HG03066 (cell line): ENCODE measurements around the gene OR5AK2.
"Not testable (repeated sequence)": the region's sequence is repeated elsewhere in the genome, so short reads cannot be mapped to it uniquely, and the experiment has no call there.

ENCODE experiments used
- ATAC-seq: cut with Tn5 transposase; IDR thresholded peaks from one replicate; pipeline ENCODE4 v1.9.1; 2021; ENCODE audit warnings: low read depth; ENCODE audit not compliant: unreplicated experiment

Gene OR5AK2, protein sequence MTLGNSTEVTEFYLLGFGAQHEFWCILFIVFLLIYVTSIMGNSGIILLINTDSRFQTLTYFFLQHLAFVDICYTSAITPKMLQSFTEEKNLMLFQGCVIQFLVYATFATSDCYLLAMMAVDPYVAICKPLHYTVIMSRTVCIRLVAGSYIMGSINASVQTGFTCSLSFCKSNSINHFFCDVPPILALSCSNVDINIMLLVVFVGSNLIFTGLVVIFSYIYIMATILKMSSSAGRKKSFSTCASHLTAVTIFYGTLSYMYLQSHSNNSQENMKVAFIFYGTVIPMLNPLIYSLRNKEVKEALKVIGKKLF

DNA sequence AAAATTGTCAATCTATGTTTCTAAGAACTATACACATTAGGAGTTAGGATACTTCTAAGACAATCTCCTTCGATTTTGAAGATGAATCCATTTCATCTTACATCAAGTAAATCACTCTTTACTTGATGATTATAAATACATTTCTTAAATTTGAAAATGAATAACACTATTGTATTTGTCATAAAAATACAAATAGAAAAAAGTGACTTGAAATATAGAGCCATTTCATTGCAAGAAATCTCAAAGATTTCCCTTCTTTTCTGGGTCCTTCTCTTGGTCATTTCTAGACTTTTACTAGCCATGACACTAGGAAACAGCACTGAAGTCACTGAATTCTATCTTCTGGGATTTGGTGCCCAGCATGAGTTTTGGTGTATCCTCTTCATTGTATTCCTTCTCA lies at the start of gene OR5AK2:
Gene OR5AK2, plus strand, starts transcription at position 301 of the 400 bp plus-strand sequence. Its CDS starts 0 bp downstream, at position 301.
- no peak for ATAC-seq

DNA sequence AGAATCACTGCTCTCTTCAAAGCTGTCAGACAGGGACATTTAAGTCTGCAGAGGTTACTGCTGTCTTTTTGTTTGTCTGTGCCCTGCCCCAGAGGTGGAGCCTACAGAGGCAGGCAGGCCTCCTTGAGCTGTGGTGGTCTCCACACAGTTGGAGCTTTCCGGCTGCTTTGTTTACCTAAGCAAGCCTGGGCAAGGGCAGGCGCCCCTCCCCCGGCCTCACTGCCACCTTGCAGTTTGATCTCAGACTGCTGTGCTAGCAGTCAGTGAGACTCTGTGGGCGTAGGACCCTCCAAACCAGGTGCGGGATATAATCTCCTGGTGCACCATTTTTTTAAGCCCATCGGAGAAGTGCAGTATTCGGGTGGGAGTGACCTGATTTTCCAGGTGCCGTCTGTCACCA lies 43.2 kb upstream of the OR5AK2 start:
- not testable (repeated sequence) for ATAC-seq

DNA sequence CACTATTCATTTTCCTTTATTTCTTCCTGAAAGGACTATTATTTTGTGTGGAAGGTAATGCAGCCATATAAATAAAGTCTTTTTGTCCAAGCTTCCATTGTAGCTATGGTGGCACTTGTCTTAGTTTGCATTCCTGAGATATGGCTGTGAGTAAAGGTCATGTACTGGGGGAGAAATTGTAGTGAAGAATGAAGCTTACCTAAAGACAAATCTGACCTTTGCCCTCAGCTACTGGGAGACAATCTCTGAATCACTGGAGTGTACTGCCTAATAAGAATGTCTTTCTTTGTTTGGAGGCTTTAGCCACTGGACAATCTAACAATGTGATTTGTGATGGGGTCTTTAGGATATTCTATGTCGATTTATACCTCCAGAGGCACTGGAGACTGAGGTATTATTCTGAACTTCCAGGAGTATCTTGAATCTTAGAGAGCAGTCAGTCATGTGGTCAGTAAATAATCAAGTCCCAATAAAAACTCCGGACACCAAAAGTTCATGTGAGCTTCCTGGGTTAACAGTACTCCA lies 39.7 kb upstream of the OR5AK2 start:
- ATAC-seq, result no peak

DNA sequence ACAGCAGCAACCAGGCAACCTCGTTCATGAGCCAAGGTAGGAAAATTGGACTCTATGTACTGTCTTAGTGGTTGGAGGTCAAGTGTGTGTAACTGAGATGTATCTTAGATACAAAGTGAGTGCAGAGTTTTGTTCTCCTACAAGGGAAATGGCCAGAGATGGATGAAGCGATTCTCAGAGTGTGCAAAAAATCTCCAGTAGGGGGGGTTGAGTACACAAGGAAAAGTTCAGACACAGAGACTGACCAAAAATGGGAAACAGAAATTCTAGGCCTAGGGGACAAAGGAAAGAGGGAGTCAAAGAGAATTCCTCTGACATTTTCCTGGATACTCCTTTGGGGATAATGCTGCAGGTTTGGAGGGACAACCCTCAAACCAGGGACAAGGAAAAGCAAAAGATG lies 38.2 kb upstream of the OR5AK2 start:
- ATAC-seq, result no peak

DNA sequence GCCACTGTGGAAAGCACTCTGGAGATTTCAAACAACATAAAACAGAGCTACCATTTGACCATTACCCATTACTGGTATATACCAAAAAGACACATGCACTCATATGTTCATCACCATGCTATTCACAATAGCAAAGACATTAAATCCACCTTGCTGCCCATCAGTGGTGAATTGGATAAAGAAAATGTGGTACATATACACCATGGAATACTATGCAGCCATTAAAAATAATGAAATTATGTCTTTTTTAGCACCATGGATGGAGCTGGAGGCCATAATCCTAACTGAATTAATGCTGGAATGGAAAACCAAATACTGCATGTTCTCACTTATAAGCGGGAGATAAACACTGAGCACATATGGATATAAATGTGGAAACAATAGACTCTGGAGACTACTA lies 34.8 kb upstream of the OR5AK2 start:
- ATAC-seq, result not testable (repeated sequence)

DNA sequence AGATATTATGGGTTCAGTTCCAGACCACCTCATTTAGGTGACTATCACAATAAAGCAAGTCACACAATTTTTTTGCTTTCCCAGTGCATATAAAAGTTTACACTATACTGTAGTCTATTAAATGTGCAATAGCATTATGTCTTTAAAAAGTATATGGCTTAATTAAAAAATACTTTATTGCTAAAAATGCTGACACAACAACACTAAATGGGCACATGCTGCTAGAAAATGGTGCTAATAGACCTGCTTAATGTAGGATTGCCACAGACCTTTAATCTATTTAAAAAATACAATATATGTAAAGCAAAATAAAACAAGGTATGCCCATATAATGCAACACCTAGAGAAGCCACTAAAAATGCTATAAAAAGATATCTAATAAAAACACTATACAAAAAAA lies 27.1 kb upstream of the OR5AK2 start:
- no peak for ATAC-seq

DNA sequence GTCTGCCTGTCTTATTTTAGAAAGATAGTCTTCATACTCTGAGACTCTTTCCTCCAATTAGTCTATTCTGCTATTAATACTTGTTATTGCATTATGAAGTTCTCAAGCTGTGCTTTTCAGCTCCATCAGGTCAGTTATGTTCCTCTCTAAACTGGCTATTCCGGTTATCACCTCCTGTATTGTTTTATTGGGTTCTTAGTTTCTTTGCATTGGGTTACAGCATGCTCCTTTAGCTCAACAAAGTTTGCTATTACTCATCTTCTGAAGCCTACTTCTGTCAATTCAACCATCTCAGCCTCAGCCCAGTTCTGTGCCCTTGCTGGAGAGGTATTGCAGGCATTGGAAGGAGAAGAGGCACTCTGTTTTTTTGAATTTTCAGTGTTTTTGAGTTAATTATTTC lies 21.0 kb upstream of the OR5AK2 start:
- no peak for ATAC-seq

DNA sequence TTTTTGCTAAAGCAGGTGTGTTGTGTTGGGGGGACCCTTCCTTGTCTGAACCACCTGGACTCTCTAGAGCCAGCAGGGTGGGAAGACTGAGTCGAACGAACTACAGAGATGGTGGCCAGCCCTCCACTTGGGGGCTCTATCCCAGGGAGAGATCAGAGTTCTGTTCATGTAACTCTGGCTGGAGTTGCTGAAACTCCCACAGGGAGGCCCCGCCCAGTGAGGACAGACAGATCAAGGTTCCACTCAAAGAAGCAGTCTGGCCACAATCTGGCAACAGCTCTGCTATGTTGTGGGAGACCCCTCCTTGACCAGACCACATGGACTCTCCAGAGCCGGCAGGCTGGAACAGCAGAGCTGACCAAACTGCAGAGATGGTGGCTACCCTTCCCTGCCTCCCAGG lies 20.2 kb upstream of the OR5AK2 start:
- ATAC-seq, result no peak

DNA sequence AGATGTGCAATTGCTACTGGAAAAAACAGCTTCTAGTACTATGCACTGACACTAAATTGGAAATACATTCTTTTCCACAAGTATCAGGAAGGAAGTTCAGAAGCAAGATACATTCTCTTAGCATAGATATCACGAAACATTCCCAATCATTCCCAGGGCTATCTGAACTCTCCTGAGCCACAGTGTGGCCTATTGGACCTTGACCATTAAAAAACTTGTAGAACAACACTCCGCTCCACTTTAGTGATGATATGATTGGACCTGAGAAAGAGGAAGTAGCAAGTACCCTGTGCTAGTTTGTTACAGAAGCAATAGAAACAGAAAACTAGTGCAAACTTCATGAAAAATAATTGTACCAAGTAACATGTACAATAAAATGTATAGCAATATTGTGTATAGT lies 11.4 kb upstream of the OR5AK2 start:
- ATAC-seq, result no peak

DNA sequence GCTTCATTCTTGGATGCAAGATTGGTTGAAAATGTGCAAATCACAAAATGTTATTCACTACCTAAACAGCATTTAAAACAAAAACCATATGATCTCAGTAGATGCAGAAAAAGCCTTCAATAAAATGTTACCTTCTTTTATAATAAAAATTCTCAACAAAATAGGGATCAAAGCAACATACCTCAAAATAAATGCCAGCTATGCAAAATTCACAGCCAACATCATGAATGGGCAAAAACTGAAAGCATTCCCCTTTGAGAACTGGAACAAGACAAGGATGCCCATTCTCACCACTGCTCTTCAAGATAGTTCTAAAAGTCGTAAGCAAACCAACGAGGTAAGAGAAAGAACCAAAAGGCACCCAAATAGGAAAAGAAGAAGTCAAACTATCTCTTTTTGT lies 2.0 kb downstream of the OR5AK2 start:
- no peak for ATAC-seq

DNA sequence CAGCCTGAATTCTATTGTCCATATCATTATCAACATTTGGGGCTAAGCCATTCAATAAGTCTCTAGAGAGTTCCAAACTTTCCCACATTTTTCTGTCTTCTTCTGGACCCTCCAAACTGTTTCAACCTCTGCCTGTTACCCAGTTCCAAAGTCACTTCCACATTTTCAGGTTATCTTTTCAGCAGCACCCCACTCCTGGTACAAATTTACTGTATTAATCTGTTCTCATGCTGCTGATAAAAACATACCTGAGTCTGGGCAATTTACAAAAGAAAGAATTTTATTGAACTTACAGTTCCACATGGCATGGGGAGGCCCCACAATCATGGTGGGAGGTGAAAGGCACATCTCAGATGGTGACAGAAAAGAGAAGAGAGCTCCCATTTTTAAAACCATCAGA lies 5.8 kb downstream of the OR5AK2 start:
- ATAC-seq, result no peak

DNA sequence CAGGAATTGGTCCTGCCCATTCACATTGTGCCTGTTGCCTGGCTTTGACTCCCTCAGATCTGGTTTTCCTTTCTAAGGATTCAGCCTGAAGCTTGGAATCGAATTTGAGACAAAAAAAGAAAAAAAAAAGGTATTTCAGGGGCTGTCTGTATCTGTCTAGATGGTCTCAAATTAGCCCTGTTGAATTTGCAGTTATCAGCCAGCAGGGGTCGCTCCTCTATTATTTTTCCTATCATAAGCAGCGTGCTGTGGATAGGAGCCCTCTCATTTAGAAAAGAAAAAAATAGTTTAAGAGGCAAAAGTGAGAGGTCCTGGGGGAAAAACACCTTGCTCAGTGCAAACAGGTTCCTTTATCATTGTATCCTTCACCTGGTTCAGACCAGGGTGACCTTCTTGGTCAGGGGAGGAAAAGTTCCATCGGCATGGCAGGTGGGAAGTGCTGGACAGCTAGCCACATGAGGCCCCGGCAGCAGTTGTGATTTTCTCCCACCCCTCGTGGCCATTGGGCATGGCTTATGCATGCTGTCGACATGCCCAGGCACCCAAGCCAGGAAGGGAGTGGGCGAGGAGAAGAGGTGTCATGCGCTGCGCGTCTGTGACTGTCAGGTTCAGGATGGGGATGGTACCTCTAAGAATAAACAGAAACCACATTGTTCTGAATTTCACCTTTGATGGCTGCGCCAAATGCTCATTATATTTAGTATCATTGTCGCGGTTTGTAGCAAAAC lies 13.1 kb downstream of the OR5AK2 start:
- ATAC-seq, result no peak

DNA sequence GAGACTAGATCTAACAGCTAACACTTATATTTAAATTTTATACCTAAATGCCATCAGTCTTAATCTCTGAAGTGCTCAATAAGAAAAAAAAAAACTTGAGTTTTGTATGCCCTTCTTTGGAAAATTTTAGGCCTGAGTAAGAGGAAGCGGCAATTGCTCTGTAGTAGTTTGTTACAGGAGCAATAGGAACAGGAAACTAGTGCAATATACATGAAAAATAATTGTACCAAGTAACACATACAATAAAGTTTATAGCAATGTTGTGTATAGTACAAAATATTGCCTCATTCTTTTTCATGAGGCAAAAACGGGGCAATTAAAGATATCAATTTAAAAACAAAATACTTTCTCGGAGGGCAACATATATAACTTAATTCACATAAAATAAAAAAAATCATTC lies 19.7 kb downstream of the OR5AK2 start:
- ATAC-seq, result no peak

DNA sequence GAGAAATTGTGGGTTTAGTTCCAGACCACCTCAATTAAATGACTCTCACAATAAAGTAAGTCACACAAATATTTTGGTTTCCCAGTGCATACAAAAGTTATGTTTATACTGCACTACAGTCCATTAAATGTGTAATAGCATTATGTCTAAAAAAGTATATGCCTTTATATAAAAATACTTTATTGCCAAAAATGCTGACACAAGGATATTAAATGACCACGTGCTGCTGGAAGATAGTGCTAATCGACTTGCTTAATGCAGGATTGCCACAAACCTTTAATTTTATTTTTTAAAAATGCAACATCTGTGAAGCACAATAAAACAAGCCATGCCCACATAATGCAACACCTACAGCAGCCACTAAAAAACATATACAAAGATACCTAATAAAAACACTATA lies 27.0 kb downstream of the OR5AK2 start:
- no peak for ATAC-seq

DNA sequence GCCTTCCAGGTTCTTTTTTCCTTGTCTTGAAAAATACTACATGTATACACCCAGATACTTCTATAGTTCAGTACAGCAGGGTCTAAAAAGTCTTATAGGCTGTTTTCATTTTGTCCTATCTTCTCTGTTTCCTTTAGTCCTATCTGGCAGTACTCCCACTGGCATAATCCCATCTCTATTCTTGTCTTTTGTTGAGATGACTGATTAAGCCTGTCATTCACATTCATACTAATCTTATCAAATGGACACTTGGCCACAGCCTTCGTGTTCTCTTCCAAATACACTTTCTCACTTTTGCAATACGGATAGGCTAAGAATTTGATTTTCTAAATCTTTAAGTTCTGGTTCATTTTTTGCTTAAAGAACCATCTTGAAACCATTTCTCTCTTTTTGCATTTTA lies 42.8 kb downstream of the OR5AK2 start:
- no peak for ATAC-seq
